Measurements from ENCODE around the gene PPARG. TPM values are rescaled to one million over a fixed set of nuclear protein-coding genes. Genes with fewer than 3 reads are reported as not detected.

The PPARG gene
- total and polyA plus RNA-seq, 2 of the 8 experiments (the other 6 are each of a cell fraction or from before 2014, with no cell fraction given), result 0.06 TPM; not detected in 1

DNA sequence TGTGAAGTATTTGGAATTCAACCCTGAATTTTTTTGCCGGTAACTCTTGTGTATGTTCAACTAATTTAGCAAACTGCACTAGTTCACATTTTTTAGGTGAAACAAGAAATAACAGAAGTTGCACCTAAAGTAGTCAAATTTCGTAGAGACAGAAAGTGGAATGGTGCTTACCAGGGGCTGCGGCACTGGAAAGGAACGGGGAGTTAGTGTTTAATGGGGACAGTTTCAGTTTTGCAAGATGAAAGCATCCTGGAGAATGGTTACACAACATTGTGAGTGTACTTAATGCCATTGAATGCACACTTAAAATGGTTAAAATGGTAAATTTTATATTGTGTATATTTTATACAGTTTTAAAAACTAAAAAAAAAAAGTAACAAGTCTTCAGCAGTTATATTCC, 27.4 kb downstream of the PPARG start:
- H4K5ac ChIP-seq (ENCODE audit: insufficient read length, low read depth, low read length), result no peak overlapping the region
- no peaks in the 10 kb centered on the region for H3K79me1 ChIP-seq (ENCODE audit: low read depth, low read length)
- H2AK5ac ChIP-seq (ENCODE audit: low read depth, low read length), result no peak overlapping the region
- no peaks in the 10 kb centered on the region for H3K27me3 ChIP-seq (replicated peaks in 1 of 4; ENCODE audit: control insufficient read depth in 3 of 4, extremely low read depth in 1 of 4, insufficient read depth in 3 of 4, low read length in 3 of 4)
- H2AFZ ChIP-seq (ENCODE audit: low read length), result no peak overlapping the region
- no peak overlapping the region for H2BK12ac ChIP-seq (ENCODE audit: low read depth, low read length)
- no peak overlapping the region for H3K14ac ChIP-seq (ENCODE audit: insufficient read length)
- TF ChIP-seq EGR1 (IDR thresholded peaks at IDR 0.05; ENCODE audit: borderline replicate concordance, low read depth, low read length) (no peak), ZNF274 (IDR thresholded peaks at IDR 0.05; ENCODE audit: borderline replicate concordance, extremely low read depth, low read length) (no peak), PHF8 (conservative IDR thresholded peaks at IDR 0.05; ENCODE audit: low read depth, low read length) (no peak), RBBP5 (IDR thresholded peaks at IDR 0.05; ENCODE audit: borderline replicate concordance, low read depth, low read length) (no peak), KDM1A (IDR thresholded peaks at IDR 0.05; ENCODE audit: borderline replicate concordance, low read length) (no peak), BACH1 (IDR thresholded peaks at IDR 0.05; ENCODE audit: low read length) (no peak), JUN (IDR thresholded peaks at IDR 0.05; ENCODE audit: low read depth, low read length) (no peak), SIX5 (IDR thresholded peaks at IDR 0.05; ENCODE audit: low read depth, low read length) (no peak), CHD1 (IDR thresholded peaks at IDR 0.05; ENCODE audit: low read depth, low read length) (no peak), SUZ12 (IDR thresholded peaks at IDR 0.05; ENCODE audit: low read length) (no peak), TBP (IDR thresholded peaks at IDR 0.05; ENCODE audit: low read depth, low read length) (no peak)
- TF ChIP-seq, protein P1, sequence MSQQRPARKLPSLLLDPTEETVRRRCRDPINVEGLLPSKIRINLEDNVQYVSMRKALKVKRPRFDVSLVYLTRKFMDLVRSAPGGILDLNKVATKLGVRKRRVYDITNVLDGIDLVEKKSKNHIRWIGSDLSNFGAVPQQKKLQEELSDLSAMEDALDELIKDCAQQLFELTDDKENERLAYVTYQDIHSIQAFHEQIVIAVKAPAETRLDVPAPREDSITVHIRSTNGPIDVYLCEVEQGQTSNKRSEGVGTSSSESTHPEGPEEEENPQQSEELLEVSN (IDR thresholded peaks at IDR 0.05), result no peak
- no peak overlapping the region for H2BK20ac ChIP-seq (ENCODE audit: low read length)
- no peak overlapping the region for H3K27ac ChIP-seq (ENCODE audit: low read depth, low read length)
- WGBS, 2 experiments (ENCODE audit: extremely low coverage in 1 of 2, insufficient coverage in 1 of 2, insufficient read length in 1 of 2, insufficient replicate concordance in 2 of 2, low coverage in 1 of 2, low lambda C conversion rate in 2 of 2, missing lambda C conversion rate in 1 of 2), result 96% methylated on average over 4 of the region's 4 CpGs; no CpG with 5 or more reads in 1 of the 2 experiments
- POLR2A ChIA-PET (ENCODE audit: partially characterized antibody), result interaction anchor here (0.5 kb wide), 1 partner anchor 350 kb away, joined by 3 read pairs; no protein-coding TSS in a partner anchor
- no peak overlapping the region for H2BK15ac ChIP-seq (ENCODE audit: low read length)
- H4K20me1 ChIP-seq (replicated peaks in 1 of 2; ENCODE audit: control insufficient read depth in 1 of 2, insufficient read depth in 2 of 2, low read length in 2 of 2), result no peaks in the 10 kb centered on the region
- DNase-seq (ENCODE audit: low read depth in 1 of 2, low spot score in 2 of 2) (no peak), FAIRE-seq (no peak)
- no peaks in the 10 kb centered on the region for H3K36me3 ChIP-seq (ENCODE audit: control insufficient read depth in 2 of 4, insufficient read depth in 4 of 4, low read length in 3 of 4)
- H2BK120ac ChIP-seq (replicated peaks; ENCODE audit: low read depth, low read length), result no peak overlapping the region
- H3K79me2 ChIP-seq (ENCODE audit: control insufficient read depth in 1 of 2, insufficient read depth in 2 of 2, low read length in 2 of 2), result no peaks in the 10 kb centered on the region
- H3K4me1 ChIP-seq (replicated peaks in 1 of 4; ENCODE audit: control insufficient read depth in 3 of 4, insufficient read depth in 4 of 4, low read length in 3 of 4), result no peaks in the 10 kb centered on the region
- no peak overlapping the region for H3K9ac ChIP-seq (replicated peaks in 1 of 4; ENCODE audit: extremely low read depth in 1 of 4, low read depth in 3 of 4, low read length in 3 of 4)
- CTCF ChIA-PET (ENCODE audit: partially characterized antibody), result interaction anchor here (1.6 kb wide), 1 partner anchor 17 kb away, joined by 4 read pairs; no protein-coding TSS in a partner anchor
- H3K23me2 ChIP-seq (ENCODE audit: low read depth, low read length), result no peaks in the 10 kb centered on the region
- H4K91ac ChIP-seq (replicated peaks; ENCODE audit: insufficient read length, low read length), result no peak overlapping the region
- H3K56ac ChIP-seq (replicated peaks; ENCODE audit: insufficient read length, low read depth, low read length), result no peak overlapping the region
- no peak overlapping the region for H2BK5ac ChIP-seq (ENCODE audit: low read depth, low read length)
- H3K23ac ChIP-seq (ENCODE audit: insufficient read length), result no peak overlapping the region
- no peak overlapping the region for H3K4ac ChIP-seq (replicated peaks; ENCODE audit: insufficient read length, low read depth, low read length)
- no peak overlapping the region for H4K8ac ChIP-seq (ENCODE audit: extremely low read depth, insufficient read depth, low read length)
- H3K18ac ChIP-seq (ENCODE audit: extremely low read depth, low read length), result no peak overlapping the region
- no peaks in the 10 kb centered on the region for H3K9me3 ChIP-seq (ENCODE audit: insufficient read depth in 2 of 2, low read depth in 1 of 2, low read length in 1 of 2)
- H3K4me2 ChIP-seq (ENCODE audit: insufficient read depth in 1 of 2, low read depth in 2 of 2, low read length in 2 of 2), result no peak overlapping the region
- no peak overlapping the region for H3K4me3 ChIP-seq (ENCODE audit: extremely low read depth in 1 of 4, insufficient read depth in 2 of 4, low read depth in 3 of 4, low read length in 4 of 4)
